HG03097 (cell line): ENCODE measurements around the gene CEP164.
"Not testable (repeated sequence)": the region's sequence is repeated elsewhere in the genome, so short reads cannot be mapped to it uniquely, and the experiment has no call there.

Source experiments
- ATAC-seq: cut with Tn5 transposase; IDR thresholded peaks from one replicate; pipeline ENCODE4 v1.9.1; 2021; ENCODE audit not compliant: unreplicated experiment, low FRiP score

CEP164 gene

GRCh38 chr11:117437041-117437790, 109.6 kb downstream of the CEP164 start:
- no peak for ATAC-seq

- no peak for ATAC-seq
These were observed 110.1 kb downstream of the CEP164 start for GRCh38 chr11:117437791-117438130.

- ATAC-seq = no peak
These were observed 110.8 kb downstream of the CEP164 start for GRCh38 chr11:117438371-117439000.

GRCh38 chr11:117439256-117439655, 111.6 kb downstream of the CEP164 start:
- ATAC-seq = no peak

- ATAC-seq = no peak
These were observed 112.6 kb downstream of the CEP164 start for GRCh38 chr11:117440258-117440657.

GRCh38 chr11:117441146-117441975, 113.7 kb downstream of the CEP164 start:
- ATAC-seq = no peak

GRCh38 chr11:117442049-117442868, 114.6 kb downstream of the CEP164 start:
- ATAC-seq = no peak

- no peak for ATAC-seq
These were observed 115.2 kb downstream of the CEP164 start for GRCh38 chr11:117442869-117443239.

- ATAC-seq = no peak
These were observed 115.9 kb downstream of the CEP164 start for GRCh38 chr11:117443266-117444186.

- ATAC-seq = no peak
These were observed 116.6 kb downstream of the CEP164 start for GRCh38 chr11:117444256-117444655.

- no peak for ATAC-seq
These were observed 117.3 kb downstream of the CEP164 start for GRCh38 chr11:117444711-117445658.

- no peak for ATAC-seq
These were observed 121.5 kb downstream of the CEP164 start for GRCh38 chr11:117449111-117449693.

GRCh38 chr11:117453886-117454563, 126.4 kb downstream of the CEP164 start:
- no peak for ATAC-seq

GRCh38 chr11:117454564-117454917, 126.9 kb downstream of the CEP164 start:
- ATAC-seq = no peak

- no peak for ATAC-seq
These were observed 128.5 kb downstream of the CEP164 start for GRCh38 chr11:117456027-117456720.

GRCh38 chr11:117456721-117457029, 129.0 kb downstream of the CEP164 start:
- ATAC-seq = not testable (repeated sequence)

GRCh38 chr11:117457031-117457785, 129.6 kb downstream of the CEP164 start:
- no peak for ATAC-seq
